ENCODE results near the gene ANKRD33B. TPM values are rescaled to one million over a fixed set of nuclear protein-coding genes. Genes with fewer than 3 reads are reported as not detected.

The ANKRD33B gene
- total RNA-seq, 1 experiment from 2014 or later, result 14.9 TPM

DNA sequence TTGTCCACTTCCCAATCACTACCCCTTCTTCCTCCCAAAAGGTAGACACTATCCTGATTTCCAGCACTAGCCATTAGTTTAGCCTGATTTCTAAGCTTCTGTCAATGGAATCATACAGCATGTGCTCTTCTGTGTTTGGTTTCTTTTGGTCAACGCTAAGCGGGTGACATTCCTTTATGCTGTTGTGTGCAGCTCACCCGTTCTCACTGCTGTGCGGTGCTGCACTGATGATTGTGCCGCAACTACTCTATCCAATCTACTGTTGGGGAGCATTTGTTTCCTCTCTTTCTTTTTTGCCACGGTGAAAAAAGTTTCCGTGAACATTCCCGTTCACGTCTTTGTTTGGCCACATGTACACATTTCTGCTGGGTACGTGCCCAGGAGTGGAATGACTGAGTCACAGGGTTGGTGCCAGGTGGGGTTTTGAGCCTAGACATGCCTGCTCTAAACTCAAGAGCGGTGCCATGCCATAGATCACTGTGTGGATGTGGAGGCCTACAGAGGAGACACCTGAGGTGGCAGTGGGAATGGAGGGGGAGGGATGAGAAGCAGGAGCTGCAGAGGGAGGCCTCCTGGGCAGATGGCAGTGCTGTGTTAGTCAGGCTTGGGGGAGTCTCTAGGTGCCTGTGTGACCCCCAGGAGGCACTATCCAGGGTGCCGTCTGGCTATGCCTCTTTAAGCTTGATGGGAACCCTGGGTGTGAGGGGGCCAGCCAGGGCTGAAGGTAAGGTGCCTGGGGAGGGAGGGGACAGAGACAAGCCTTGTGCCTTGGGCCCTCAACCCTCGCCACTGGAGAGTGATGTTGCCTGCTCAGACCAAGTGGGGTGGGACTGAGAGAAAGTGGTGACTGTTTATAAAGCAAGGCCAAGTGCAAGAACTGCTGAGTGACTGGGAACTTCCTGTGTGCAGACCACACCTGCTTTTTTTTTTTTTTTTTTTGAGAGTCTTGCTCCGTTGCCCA is 11.4 kb upstream of the ANKRD33B start:
- no peaks in the 10 kb centered on the region for H3K79me2 ChIP-seq (ENCODE audit: low read length)
- TF ChIP-seq EZH2 (IDR thresholded peaks at IDR 0.05; ENCODE audit: low read length, unreplicated experiment), result no peak
- TF ChIP-seq, protein P1, sequence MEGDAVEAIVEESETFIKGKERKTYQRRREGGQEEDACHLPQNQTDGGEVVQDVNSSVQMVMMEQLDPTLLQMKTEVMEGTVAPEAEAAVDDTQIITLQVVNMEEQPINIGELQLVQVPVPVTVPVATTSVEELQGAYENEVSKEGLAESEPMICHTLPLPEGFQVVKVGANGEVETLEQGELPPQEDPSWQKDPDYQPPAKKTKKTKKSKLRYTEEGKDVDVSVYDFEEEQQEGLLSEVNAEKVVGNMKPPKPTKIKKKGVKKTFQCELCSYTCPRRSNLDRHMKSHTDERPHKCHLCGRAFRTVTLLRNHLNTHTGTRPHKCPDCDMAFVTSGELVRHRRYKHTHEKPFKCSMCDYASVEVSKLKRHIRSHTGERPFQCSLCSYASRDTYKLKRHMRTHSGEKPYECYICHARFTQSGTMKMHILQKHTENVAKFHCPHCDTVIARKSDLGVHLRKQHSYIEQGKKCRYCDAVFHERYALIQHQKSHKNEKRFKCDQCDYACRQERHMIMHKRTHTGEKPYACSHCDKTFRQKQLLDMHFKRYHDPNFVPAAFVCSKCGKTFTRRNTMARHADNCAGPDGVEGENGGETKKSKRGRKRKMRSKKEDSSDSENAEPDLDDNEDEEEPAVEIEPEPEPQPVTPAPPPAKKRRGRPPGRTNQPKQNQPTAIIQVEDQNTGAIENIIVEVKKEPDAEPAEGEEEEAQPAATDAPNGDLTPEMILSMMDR (conservative IDR thresholded peaks at IDR 0.05; ENCODE audit: low read depth, low read length), result no peak
- no peak for TF ChIP-seq EZH2phosphoT487 (IDR thresholded peaks at IDR 0.05; ENCODE audit: borderline replicate concordance, low read length)
- no peak overlapping the region for H3K4me3 ChIP-seq (ENCODE audit: low read length)
- H2AFZ ChIP-seq (ENCODE audit: low read length), result no peak overlapping the region
- intact Hi-C loops (cut with micrococcal nuclease), result no loop called here
- POLR2A ChIA-PET (ENCODE audit: unreplicated experiment), result interaction anchor here (0.6 kb wide), 2 partner anchors 75 to 143 kb away, joined by 3 read pairs; no protein-coding TSS in a partner anchor
- peak overlapping the region; percentile 58 for H3K4me2 ChIP-seq (ENCODE audit: low read length)
- H3F3A ChIP-seq (ENCODE audit: low read length, unreplicated experiment), result peaks cover 4% of the 10 kb centered on the region
- H3K9me2 ChIP-seq (replicated peaks; ENCODE audit: low read length), result no peaks in the 10 kb centered on the region
- peak overlapping the region; percentile 92 for H3K27ac ChIP-seq (ENCODE audit: low read length)
- DNase-seq (peak; percentile 61), ATAC-seq (no peak)
- H3K27me3 ChIP-seq (ENCODE audit: low read length), result no peaks in the 10 kb centered on the region
- H3K4me1 ChIP-seq (ENCODE audit: insufficient read depth, low read length), result peaks cover 71% of the 10 kb centered on the region
- no peaks in the 10 kb centered on the region for H4K20me1 ChIP-seq (ENCODE audit: low read length)
- CTCF ChIA-PET, result no interaction called here
- no peaks in the 10 kb centered on the region for H3K9me3 ChIP-seq (ENCODE audit: low read length)
- H3K9ac ChIP-seq (ENCODE audit: low read length), result peak overlapping the region; percentile 74
- no TSS peak for BruUV-seq (replicated peaks)
- H3K36me3 ChIP-seq (ENCODE audit: low read depth, low read length), result no peaks in the 10 kb centered on the region

DNA sequence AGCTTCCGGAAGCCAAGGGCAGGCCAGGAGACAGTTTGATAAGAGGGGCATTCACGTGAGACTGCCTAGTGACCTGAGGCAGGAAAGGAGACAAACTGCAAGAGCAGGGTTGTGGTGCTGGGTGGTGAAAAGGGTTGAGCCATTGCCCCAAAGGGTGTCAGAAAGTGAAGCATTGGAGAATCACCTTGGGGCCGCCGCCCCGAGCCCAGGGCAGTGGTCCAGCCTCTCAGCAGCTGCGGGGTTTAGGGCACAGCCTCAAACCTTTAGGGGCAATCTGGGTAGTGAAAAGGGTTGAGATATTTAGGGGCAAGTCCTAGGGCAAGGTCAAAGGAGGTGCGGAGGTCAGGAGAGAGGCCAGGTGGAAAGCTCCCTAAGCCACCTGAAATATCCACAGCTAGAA is 10.4 kb upstream of the ANKRD33B start:
- H3K27ac ChIP-seq (ENCODE audit: low read length), result no peak overlapping the region
- H3K9me2 ChIP-seq (replicated peaks; ENCODE audit: low read length), result no peaks in the 10 kb centered on the region
- peaks cover 78% of the 10 kb centered on the region for H3K4me1 ChIP-seq (ENCODE audit: insufficient read depth, low read length)
- H3K9ac ChIP-seq (ENCODE audit: low read length), result no peak overlapping the region
- no peak overlapping the region for H2AFZ ChIP-seq (ENCODE audit: low read length)
- ChIA-PET CTCF (no interaction called here), POLR2A (ENCODE audit: unreplicated experiment) (no interaction called here)
- no peaks in the 10 kb centered on the region for H4K20me1 ChIP-seq (ENCODE audit: low read length)
- BruUV-seq (replicated peaks), result no TSS peak
- TF ChIP-seq, protein P1 (conservative IDR thresholded peaks at IDR 0.05; ENCODE audit: low read depth, low read length), result no peak
- TF ChIP-seq EZH2 (IDR thresholded peaks at IDR 0.05; ENCODE audit: low read length, unreplicated experiment) (no peak), EZH2phosphoT487 (IDR thresholded peaks at IDR 0.05; ENCODE audit: borderline replicate concordance, low read length) (no peak)
- no peak overlapping the region for H3K4me2 ChIP-seq (ENCODE audit: low read length)
- no peaks in the 10 kb centered on the region for H3K27me3 ChIP-seq (ENCODE audit: low read length)
- H3K9me3 ChIP-seq (ENCODE audit: low read length), result no peaks in the 10 kb centered on the region
- no peaks in the 10 kb centered on the region for H3K36me3 ChIP-seq (ENCODE audit: low read depth, low read length)
- H3F3A ChIP-seq (ENCODE audit: low read length, unreplicated experiment), result peaks cover 4% of the 10 kb centered on the region
- no peak overlapping the region for H3K4me3 ChIP-seq (ENCODE audit: low read length)
- ATAC-seq, result no peak
- no peak for DNase-seq
- H3K79me2 ChIP-seq (ENCODE audit: low read length), result no peaks in the 10 kb centered on the region
- intact Hi-C loops (cut with micrococcal nuclease), result no loop called here

DNA sequence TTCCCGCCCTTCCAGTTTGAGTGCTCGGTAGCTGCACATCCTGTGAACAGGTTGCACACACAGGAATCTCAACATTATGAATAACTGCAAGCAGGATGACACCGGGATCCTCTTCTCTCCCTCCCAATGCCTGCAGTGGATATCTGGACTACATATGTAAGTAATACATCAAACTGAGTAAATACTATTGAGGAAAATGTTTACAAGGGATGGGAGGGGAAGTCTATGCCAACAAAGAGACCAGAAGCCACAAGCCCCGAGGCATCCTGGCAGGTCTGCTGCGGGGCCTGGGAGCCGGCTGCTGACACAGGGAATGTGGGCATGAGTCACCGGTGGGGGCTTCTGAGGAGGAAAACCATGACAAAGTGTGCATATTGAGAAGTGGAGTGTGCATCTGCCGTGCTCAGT is 8.6 kb upstream of the ANKRD33B start:
- TF ChIP-seq, protein P1 (conservative IDR thresholded peaks at IDR 0.05; ENCODE audit: low read depth, low read length), result no peak
- TF ChIP-seq EZH2 (IDR thresholded peaks at IDR 0.05; ENCODE audit: low read length, unreplicated experiment), result no peak
- TF ChIP-seq EZH2phosphoT487 (IDR thresholded peaks at IDR 0.05; ENCODE audit: borderline replicate concordance, low read length), result peak; percentile 85

More for the DNA sequence above, 8.6 kb upstream of the ANKRD33B start:
- Histone ChIP-seq H3K79me2 (ENCODE audit: low read length) (no peaks in the 10 kb centered on the region), H3K4me1 (ENCODE audit: insufficient read depth, low read length) (peaks cover 75% of the 10 kb centered on the region), H3K36me3 (ENCODE audit: low read depth, low read length) (no peaks in the 10 kb centered on the region), H3K9me3 (ENCODE audit: low read length) (no peaks in the 10 kb centered on the region), H3K27ac (ENCODE audit: low read length) (peak overlapping the region; percentile 90), H3K9ac (ENCODE audit: low read length) (peak overlapping the region; percentile 73), H4K20me1 (ENCODE audit: low read length) (no peaks in the 10 kb centered on the region), H3K9me2 (replicated peaks; ENCODE audit: low read length) (no peaks in the 10 kb centered on the region), H3K27me3 (ENCODE audit: low read length) (no peaks in the 10 kb centered on the region), H3K4me2 (ENCODE audit: low read length) (peak overlapping the region; percentile 81), H2AFZ (ENCODE audit: low read length) (no peak overlapping the region), H3K4me3 (ENCODE audit: low read length) (peak overlapping the region; percentile 44; the same call in 1 of the 2 replicates), H3F3A (ENCODE audit: low read length, unreplicated experiment) (peaks cover 4% of the 10 kb centered on the region)
- ChIA-PET CTCF (no interaction called here), POLR2A (ENCODE audit: unreplicated experiment) (interaction anchor here (0.5 kb wide), 1 partner anchor 73 kb away, joined by 3 read pairs; no protein-coding TSS in a partner anchor)
- intact Hi-C loops (cut with micrococcal nuclease), result loop anchor here (2.0 to 5.0 kb wide), 2 partner anchors 72 to 102 kb away; no protein-coding TSS in a partner anchor
- BruUV-seq (replicated peaks), result no TSS peak
- DNase-seq, result peak; percentile 100
- ATAC-seq, result peak; percentile 48

All from PC-3 (cell line).